H1 (cell line): ENCODE measurements around the gene GRB7. TPM values are rescaled to one million over a fixed set of nuclear protein-coding genes. Genes with fewer than 3 reads are reported as not detected.

Experiments
- CTCF ChIA-PET: fragments of 300-600 bp; sonication (Branson Sonifier 250); formaldehyde crosslinking; loops from one replicate; lab custom pipeline; 2021; ENCODE audit not compliant: partially characterized antibody; lab: Charles Lee
- POLR2A ChIA-PET: fragments of 300-600 bp; sonication (Branson Sonifier 250); formaldehyde crosslinking; loops from one replicate; lab custom pipeline; 2021; ENCODE audit warnings: inconsistent platforms; ENCODE audit not compliant: partially characterized antibody; lab: Charles Lee
- DNase-seq, 2 experiments: peaks; one replicate each; pipeline versions ENCODE4 v3.0.0 to v3.0.0-alpha.2; 2010 to 2022; ENCODE audit warnings: low spot score in 2 of 2, low read depth in 1 of 2, mixed read lengths in 1 of 2
- FAIRE-seq: peaks from 2 replicates; lab custom pipeline; 2011; peaks lifted over from hg19 to GRCh38; lab: Jason Lieb, UNC
- H2AFZ ChIP-seq: 2 replicates; pipeline ENCODE4 v1.8.1; 2012; ENCODE audit warnings: low read length, inconsistent platforms
- H2AK5ac ChIP-seq: 2 replicates; pipeline ENCODE4 v1.6.1; 2013; ENCODE audit warnings: low read depth, low read length
- H2BK120ac ChIP-seq: replicated peaks from 2 replicates; pipeline ENCODE3; 2013; ENCODE audit warnings: low read depth, low read length, inconsistent platforms
- H2BK12ac ChIP-seq: 2 replicates; pipeline ENCODE4 v1.6.1; 2013; ENCODE audit warnings: low read depth, low read length
- H2BK15ac ChIP-seq: 2 replicates; pipeline ENCODE4 v1.6.1; 2013; ENCODE audit warnings: low read length
- H2BK20ac ChIP-seq: 2 replicates; pipeline ENCODE4 v1.6.1; 2013; ENCODE audit warnings: low read length
- H2BK5ac ChIP-seq: 2 replicates; pipeline ENCODE4 v1.6.1; 2013; ENCODE audit warnings: low read depth, low read length
- H3K14ac ChIP-seq: 2 replicates; pipeline ENCODE4 v1.6.1; 2013; ENCODE audit warnings: inconsistent platforms; ENCODE audit not compliant: insufficient read length
- H3K18ac ChIP-seq: 2 replicates; pipeline ENCODE4 v1.6.1; 2013; ENCODE audit warnings: low read length; ENCODE audit errors: extremely low read depth
- H3K23ac ChIP-seq: 2 replicates; pipeline ENCODE4 v1.6.1; 2013; ENCODE audit warnings: inconsistent platforms; ENCODE audit not compliant: insufficient read length
- H3K23me2 ChIP-seq: 2 replicates; pipeline ENCODE4 v1.6.1; 2013; ENCODE audit warnings: low read depth, low read length
- H3K27ac ChIP-seq: 2 replicates; pipeline ENCODE4 v1.6.1; 2011; ENCODE audit warnings: low read depth, low read length, inconsistent platforms
- H3K27me3 ChIP-seq, 4 experiments: replicated peaks in 1 of 4; 1 replicate in 1 of 4; 2 replicates in 3 of 4; pipeline versions ENCODE4 v1.6.1 to v1.8.1; 2011 to 2013; ENCODE audit warnings: low read length in 3 of 4, mild to moderate bottlenecking in 3 of 4, inconsistent platforms in 2 of 4, mixed read lengths in 2 of 4, moderate library complexity in 1 of 4; ENCODE audit not compliant: control insufficient read depth in 3 of 4, insufficient read depth in 3 of 4; ENCODE audit errors: extremely low read depth in 1 of 4
- H3K36me3 ChIP-seq, 4 experiments: 2 replicates each; pipeline versions ENCODE4 v1.6.1 to v1.8.1; 2011 to 2013; ENCODE audit warnings: mild to moderate bottlenecking in 4 of 4, low read length in 3 of 4, moderate library complexity in 2 of 4, control low read depth in 1 of 4, inconsistent platforms in 1 of 4; ENCODE audit not compliant: insufficient read depth in 4 of 4, control insufficient read depth in 2 of 4
- H3K4ac ChIP-seq: replicated peaks from 2 replicates; pipeline ENCODE3; 2013; ENCODE audit warnings: low read length, low read depth, mixed read lengths, inconsistent platforms; ENCODE audit not compliant: insufficient read length
- H3K4me1 ChIP-seq, 4 experiments: replicated peaks in 1 of 4; 1 replicate in 1 of 4; 2 replicates in 3 of 4; pipeline versions ENCODE4 v1.6.1 to v1.8.1; 2011 to 2013; ENCODE audit warnings: low read length in 3 of 4, inconsistent platforms in 2 of 4, mixed read lengths in 1 of 4; ENCODE audit not compliant: insufficient read depth in 4 of 4, control insufficient read depth in 3 of 4
- H3K4me2 ChIP-seq, 2 experiments: 2 replicates each; pipeline versions ENCODE4 v1.6.1 to v1.8.1; 2011 to 2013; ENCODE audit warnings: low read depth in 2 of 2, low read length in 2 of 2, control low read depth in 1 of 2, inconsistent platforms in 1 of 2, mild to moderate bottlenecking in 1 of 2; ENCODE audit not compliant: insufficient read depth in 1 of 2
- H3K4me3 ChIP-seq, 4 experiments: fragments of 200-600, 300-600 bp in 1 of 4; sonication (generic), shearing (Covaris generic), sonication (Bioruptor Twin) in 1 of 4; 2 replicates each; pipeline versions ENCODE4 v1.5.1 to v1.8.1; 2011 to 2016; ENCODE audit warnings: low read length in 4 of 4, low read depth in 3 of 4, control low read depth in 2 of 4, inconsistent platforms in 2 of 4, mild to moderate bottlenecking in 2 of 4, mixed read lengths in 1 of 4, moderate library complexity in 1 of 4; ENCODE audit not compliant: insufficient read depth in 2 of 4; ENCODE audit errors: extremely low read depth in 1 of 4
- H3K56ac ChIP-seq: replicated peaks from 2 replicates; pipeline ENCODE3; 2013; ENCODE audit warnings: low read depth, mild to moderate bottlenecking, mixed read lengths, low read length, inconsistent platforms; ENCODE audit not compliant: insufficient read length
- H3K79me1 ChIP-seq: 2 replicates; pipeline ENCODE4 v1.6.1; 2013; ENCODE audit warnings: low read depth, low read length, control low read depth
- H3K79me2 ChIP-seq, 2 experiments: 2 replicates each; pipeline versions ENCODE4 v1.6.1 to v1.8.1; 2012 to 2013; ENCODE audit warnings: low read length in 2 of 2, mild to moderate bottlenecking in 2 of 2, inconsistent platforms in 1 of 2; ENCODE audit not compliant: insufficient read depth in 2 of 2, control insufficient read depth in 1 of 2
- H3K9ac ChIP-seq, 4 experiments: replicated peaks in 1 of 4; 1 replicate in 1 of 4; 2 replicates in 3 of 4; pipeline versions ENCODE4 v1.6.1 to v1.8.1; 2011 to 2013; ENCODE audit warnings: low read depth in 3 of 4, low read length in 3 of 4, control low read depth in 2 of 4, mild to moderate bottlenecking in 2 of 4, moderate library complexity in 2 of 4, inconsistent platforms in 1 of 4; ENCODE audit errors: extremely low read depth in 1 of 4
- H3K9me3 ChIP-seq, 2 experiments: 2 replicates each; pipeline versions ENCODE4 v1.6.1 to v1.8.1; 2012 to 2013; ENCODE audit warnings: mild to moderate bottlenecking in 2 of 2, moderate library complexity in 2 of 2, control low read depth in 1 of 2, inconsistent platforms in 1 of 2, low read depth in 1 of 2, low read length in 1 of 2, mixed read lengths in 1 of 2; ENCODE audit not compliant: insufficient read depth in 2 of 2
- H4K20me1 ChIP-seq, 2 experiments: replicated peaks in 1 of 2; 2 replicates each; pipeline versions ENCODE3 to v1.8.1; 2011 to 2013; ENCODE audit warnings: inconsistent platforms in 2 of 2, low read length in 2 of 2, mild to moderate bottlenecking in 1 of 2; ENCODE audit not compliant: insufficient read depth in 2 of 2, control insufficient read depth in 1 of 2
- H4K5ac ChIP-seq: 2 replicates; pipeline ENCODE4 v1.6.1; 2013; ENCODE audit warnings: low read length, low read depth, mixed read lengths, inconsistent platforms; ENCODE audit not compliant: insufficient read length
- H4K8ac ChIP-seq: 2 replicates; pipeline ENCODE4 v1.8.0; 2013; ENCODE audit warnings: mild to moderate bottlenecking, moderate library complexity, low read length, inconsistent platforms; ENCODE audit not compliant: insufficient read depth; ENCODE audit errors: extremely low read depth
- H4K91ac ChIP-seq: replicated peaks from 2 replicates; pipeline ENCODE3; 2013; ENCODE audit warnings: low read length, mixed read lengths, inconsistent platforms; ENCODE audit not compliant: insufficient read length
- BCL11A ChIP-seq, 2 experiments: IDR thresholded peaks; one replicate each; pipeline ENCODE4 v1.6.1; 2011; ENCODE audit warnings: low read depth in 2 of 2, low read length in 2 of 2, mild to moderate bottlenecking in 2 of 2
- BRCA1 ChIP-seq: IDR thresholded peaks from 2 replicates; pipeline ENCODE4 v1.6.1; 2012; ENCODE audit warnings: low read depth, low read length, improper control_type of control experiment
- CBX5 ChIP-seq: fragments of 300-800, 300-1000 bp; sonication (generic); IDR thresholded peaks from 2 replicates; pipeline ENCODE4 v1.7.1; 2016; ENCODE audit warnings: antibody characterized with exemption, low read length, low read depth
- CBX8 ChIP-seq: fragments of 300-800, 300-1000 bp; sonication (generic); IDR thresholded peaks from 2 replicates; pipeline ENCODE4 v1.7.1; 2016; ENCODE audit warnings: low read depth, low read length, borderline replicate concordance
- CHD2 ChIP-seq: IDR thresholded peaks from 2 replicates; pipeline ENCODE4 v1.6.1; 2012; ENCODE audit warnings: low read length, improper control_type of control experiment
- GABPA ChIP-seq: IDR thresholded peaks from 2 replicates; pipeline ENCODE4 v1.6.1; 2011; ENCODE audit warnings: mild to moderate bottlenecking, low read length, moderate library complexity, borderline replicate concordance; ENCODE audit not compliant: insufficient read depth
- GTF2F1 ChIP-seq: IDR thresholded peaks from 2 replicates; pipeline ENCODE4 v1.6.1; 2012; ENCODE audit warnings: low read depth, low read length, improper control_type of control experiment, borderline replicate concordance
- HDAC2 ChIP-seq, 2 experiments: fragments of 300-600 bp in 1 of 2; sonication (generic) in 1 of 2; IDR thresholded peaks; 2 replicates each; pipeline ENCODE4 v1.6.1; 2011 to 2012; ENCODE audit warnings: low read depth in 2 of 2, low read length in 2 of 2, mild to moderate bottlenecking in 2 of 2, moderate library complexity in 2 of 2, borderline replicate concordance in 1 of 2, inconsistent platforms in 1 of 2
- PHF8 ChIP-seq: fragments of 200-600 bp; sonication (generic); conservative IDR thresholded peaks from 2 replicates; pipeline ENCODE4 v1.7.1; 2012; ENCODE audit warnings: low read depth, mild to moderate bottlenecking, inconsistent platforms, low read length, moderate library complexity
- POLR2A ChIP-seq, 2 experiments: IDR thresholded peaks; 1 replicate in 1 of 2; 2 replicates in 1 of 2; pipeline ENCODE4 v1.6.1; 2011; ENCODE audit warnings: low read depth in 2 of 2, low read length in 2 of 2, mild to moderate bottlenecking in 2 of 2; ENCODE audit errors: control extremely low read depth in 1 of 2
- RBBP5 ChIP-seq: IDR thresholded peaks from 2 replicates; pipeline ENCODE4 v1.7.1; 2012; ENCODE audit warnings: low read depth, mild to moderate bottlenecking, inconsistent platforms, low read length, moderate library complexity, borderline replicate concordance
- RXRA ChIP-seq: IDR thresholded peaks from 2 replicates; pipeline ENCODE4 v1.6.1; 2011; ENCODE audit warnings: low read depth, mild to moderate bottlenecking, low read length, moderate library complexity; ENCODE audit not compliant: insufficient read depth
- SIX5 ChIP-seq: IDR thresholded peaks from 2 replicates; pipeline ENCODE4 v1.6.1; 2011; ENCODE audit warnings: mild to moderate bottlenecking, low read depth, low read length
- SP1 ChIP-seq: IDR thresholded peaks from 2 replicates; pipeline ENCODE4 v1.6.1; 2011; ENCODE audit warnings: low read depth, low read length
- SP4 ChIP-seq: IDR thresholded peaks from 2 replicates; pipeline ENCODE4 v1.6.1; 2012; ENCODE audit warnings: low read length, inconsistent platforms
- SRF ChIP-seq: IDR thresholded peaks from 2 replicates; pipeline ENCODE4 v1.6.1; 2011; ENCODE audit warnings: mild to moderate bottlenecking, low read depth, low read length, moderate library complexity
- TAF1 ChIP-seq: IDR thresholded peaks from 2 replicates; pipeline ENCODE4 v1.6.1; 2011; ENCODE audit warnings: mild to moderate bottlenecking, low read depth, low read length
- TBP ChIP-seq: IDR thresholded peaks from 2 replicates; pipeline ENCODE4 v1.6.1; 2011; ENCODE audit warnings: low read depth, low read length, improper control_type of control experiment
- polyA plus RNA-seq, 7 experiments: library from polyadenylated mRNA; depleted of rRNA in 3 of 7; stranded (reverse) in 5 of 7; unstranded in 2 of 7; fragments of >200 nt in 5 of 7; fragments of 200-250 nt in 2 of 7; gene quantifications; 1 replicate in 5 of 7; 2 replicates in 1 of 7; 4 replicates in 1 of 7; pipeline versions ENCODE4 v1.2.1 to v1.2.3, GENCODE V29; 2011 to 2013; ENCODE audit warnings: missing spikeins in 2 of 7, mixed read lengths in 2 of 7
- total RNA-seq: library from RNA; stranded (reverse); fragmentation: NEBNext Ultra II Directional; extraction: Animal tissue kit (Norgen Biotek cat#: 25700); gene quantifications from 2 replicates; pipeline ENCODE4 v1.2.1, GENCODE V29; 2021

The GRB7 gene
- total and polyA plus RNA-seq, 2 of the 8 experiments (the other 6 are each of a cell fraction or from before 2014, with no cell fraction given), result 32.2 to 41.5 TPM

DNA sequence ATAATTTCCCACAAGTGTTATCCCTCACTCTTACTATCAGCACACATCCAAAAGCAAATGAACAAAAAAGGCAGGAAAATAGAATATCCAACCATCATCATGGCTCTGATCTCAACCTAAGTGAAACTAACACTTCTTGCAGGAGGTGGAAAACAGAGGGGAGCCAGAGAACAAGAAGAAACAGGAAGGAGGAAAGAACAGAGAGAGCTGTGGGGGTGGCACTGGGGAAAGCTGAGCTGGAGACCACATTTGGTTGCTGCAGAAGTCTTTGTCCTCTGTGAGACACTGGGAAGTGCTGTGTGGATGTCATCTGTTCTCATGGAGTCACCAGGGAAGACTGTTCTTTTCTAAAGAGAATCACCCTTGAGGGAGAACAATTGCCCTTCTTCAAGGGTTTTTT, 34.7 kb downstream of the GRB7 start:
- Histone ChIP-seq H3K79me1 (no peaks in the 10 kb centered on the region), H2BK5ac (no peak overlapping the region), H3K9me3 (no peaks in the 10 kb centered on the region), H4K5ac (no peak overlapping the region), H3K4me2 (no peak overlapping the region), H4K20me1 (no peaks in the 10 kb centered on the region), H3K27me3 (no peaks in the 10 kb centered on the region), H4K91ac (no peak overlapping the region), H3K79me2 (no peaks in the 10 kb centered on the region), H3K23me2 (no peaks in the 10 kb centered on the region), H2BK15ac (no peak overlapping the region), H3K18ac (no peak overlapping the region), H3K56ac (no peak overlapping the region), H3K14ac (no peak overlapping the region), H2AFZ (no peak overlapping the region; the same call in 1 of the 2 replicates), H3K4me3 (no peak overlapping the region), H3K4ac (no peak overlapping the region), H2BK12ac (no peak overlapping the region), H3K23ac (no peak overlapping the region), H3K4me1 (no peaks in the 10 kb centered on the region; a peak in 1 of 7 replicates), H3K27ac (no peak overlapping the region), H2BK120ac (no peak overlapping the region), H4K8ac (no peak overlapping the region), H2BK20ac (no peak overlapping the region), H3K9ac (no peak overlapping the region; a peak in 1 of 7 replicates), H3K36me3 (no peaks in the 10 kb centered on the region), H2AK5ac (no peak overlapping the region)
- DNase-seq, result no peak
- ChIA-PET CTCF (no interaction called here), POLR2A (no interaction called here)
- no peak for FAIRE-seq
- TF ChIP-seq GTF2F1 (no peak), CBX5 (no peak), CHD2 (no peak), BCL11A (IDR thresholded peaks at IDR 0.05; ENCODE audit: low read depth in 2 of 2, low read length in 2 of 2) (no peak), SP1 (no peak), PHF8 (no peak), SP4 (no peak), CBX8 (no peak), POLR2A (IDR thresholded peaks at IDR 0.05; ENCODE audit: control extremely low read depth in 1 of 2, low read depth in 2 of 2, low read length in 2 of 2) (no peak), RXRA (no peak), BRCA1 (no peak), HDAC2 (IDR thresholded peaks at IDR 0.05; ENCODE audit: borderline replicate concordance in 1 of 2, low read depth in 2 of 2, low read length in 2 of 2) (no peak), TAF1 (no peak), TBP (no peak), GABPA (no peak), RBBP5 (no peak), SRF (no peak), SIX5 (no peak)
